Measurements from ENCODE around the gene VSTM2B. TPM values are rescaled to one million over a fixed set of nuclear protein-coding genes. Genes with fewer than 3 reads are reported as not detected.

VSTM2B gene
- total RNA-seq, 4 donors from 2014 or later: not detected

GRCh38 chr19:29612121-29612520 lies 86.3 kb downstream of the VSTM2B start:
- no peak overlapping the region for H3K4me3 ChIP-seq
- no peak for DNase-seq
- H3K27ac ChIP-seq: no peak overlapping the region
- no peaks in the 10 kb centered on the region for H3K27me3 ChIP-seq
- H3K36me3 ChIP-seq: no peaks in the 10 kb centered on the region
- no peak for TF ChIP-seq POLR2A (IDR thresholded peaks at IDR 0.05)
- TF ChIP-seq, protein P1, sequence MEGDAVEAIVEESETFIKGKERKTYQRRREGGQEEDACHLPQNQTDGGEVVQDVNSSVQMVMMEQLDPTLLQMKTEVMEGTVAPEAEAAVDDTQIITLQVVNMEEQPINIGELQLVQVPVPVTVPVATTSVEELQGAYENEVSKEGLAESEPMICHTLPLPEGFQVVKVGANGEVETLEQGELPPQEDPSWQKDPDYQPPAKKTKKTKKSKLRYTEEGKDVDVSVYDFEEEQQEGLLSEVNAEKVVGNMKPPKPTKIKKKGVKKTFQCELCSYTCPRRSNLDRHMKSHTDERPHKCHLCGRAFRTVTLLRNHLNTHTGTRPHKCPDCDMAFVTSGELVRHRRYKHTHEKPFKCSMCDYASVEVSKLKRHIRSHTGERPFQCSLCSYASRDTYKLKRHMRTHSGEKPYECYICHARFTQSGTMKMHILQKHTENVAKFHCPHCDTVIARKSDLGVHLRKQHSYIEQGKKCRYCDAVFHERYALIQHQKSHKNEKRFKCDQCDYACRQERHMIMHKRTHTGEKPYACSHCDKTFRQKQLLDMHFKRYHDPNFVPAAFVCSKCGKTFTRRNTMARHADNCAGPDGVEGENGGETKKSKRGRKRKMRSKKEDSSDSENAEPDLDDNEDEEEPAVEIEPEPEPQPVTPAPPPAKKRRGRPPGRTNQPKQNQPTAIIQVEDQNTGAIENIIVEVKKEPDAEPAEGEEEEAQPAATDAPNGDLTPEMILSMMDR (IDR thresholded peaks at IDR 0.05): no peak
- peaks cover 0 to 5% of the 10 kb centered on the region in 2 donors for H3K4me1 ChIP-seq
- intact Hi-C loops (cut with DNase I; ENCODE audit: low total_unique reads): loop anchor here (5.0 kb wide), 1 partner anchor 105 kb away; the partner anchor contains the start of gene C19orf12
- H3K9me3 ChIP-seq: no peaks in the 10 kb centered on the region

- TF ChIP-seq POLR2A (IDR thresholded peaks at IDR 0.05): no peak
- TF ChIP-seq, protein P1 (IDR thresholded peaks at IDR 0.05): no peak
- Histone ChIP-seq H3K27me3 (no peaks in the 10 kb centered on the region), H3K4me1 (peaks cover 0 to 5% of the 10 kb centered on the region in 2 donors), H3K4me3 (no peak overlapping the region), H3K9me3 (no peaks in the 10 kb centered on the region), H3K27ac (no peak overlapping the region), H3K36me3 (no peaks in the 10 kb centered on the region)
- intact Hi-C loops (cut with DNase I; ENCODE audit: low total_unique reads): loop anchor here (5.0 kb wide), 1 partner anchor 104 kb away; the partner anchor contains the start of gene C19orf12
- DNase-seq: no peak
Measured at GRCh38 chr19:29612801-29613595, 87.2 kb downstream of the VSTM2B start.

GRCh38 chr19:29614046-29614445 lies 88.3 kb downstream of the VSTM2B start:
- TF ChIP-seq, protein P1 (IDR thresholded peaks at IDR 0.05): no peak
- no peak for TF ChIP-seq POLR2A (IDR thresholded peaks at IDR 0.05)
- intact Hi-C loops (cut with DNase I; ENCODE audit: low total_unique reads): loop anchor here (5.0 kb wide), 1 partner anchor 103 kb away; the partner anchor contains the start of gene C19orf12

More at GRCh38 chr19:29614046-29614445, 88.3 kb downstream of the VSTM2B start:
- H3K27me3 ChIP-seq: no peaks in the 10 kb centered on the region
- no peaks in the 10 kb centered on the region for H3K36me3 ChIP-seq
- DNase-seq: no peak
- no peak overlapping the region for H3K4me3 ChIP-seq
- H3K4me1 ChIP-seq: peaks cover 0 to 5% of the 10 kb centered on the region in 2 donors
- no peak overlapping the region for H3K27ac ChIP-seq
- H3K9me3 ChIP-seq: no peaks in the 10 kb centered on the region

Other genes starting within 250 kb of the VSTM2B start
- gene POP4, start 80.3 kb downstream of the VSTM2B start, total RNA-seq: 10 to 100 TPM; 10.3 to 54.0 (median 36.4) TPM
- gene PLEKHF1, start 139.5 kb downstream of the VSTM2B start, total RNA-seq: 10 to 100 TPM in 3 of 4 donors, 1 to 10 TPM in 1; 7.4 to 35.9 (median 19.7) TPM
- gene C19orf12, start 189.3 kb downstream of the VSTM2B start, total RNA-seq: 10 to 100 TPM in 3 of 4 donors, 1 to 10 TPM in 1; 8.5 to 35.0 (median 31.5) TPM

Data from uterus (tissue), 4 donors.